Right lobe of liver (tissue), 4 donors: ENCODE results near the gene SVIL.

Experiments
- POLR2A ChIP-seq: fragments of 450-650 bp; IDR thresholded peaks from one replicate; pipeline ENCODE4 v1.6.1; 2017; ENCODE audit warnings: antibody characterized with exemption, mild to moderate bottlenecking
- TF ChIP-seq, protein P1 (sequence below), 4 donors: fragments of 200-600 bp in 3 of 4; fragments of 450-650 bp in 1 of 4; IDR thresholded peaks; one replicate each; pipeline versions ENCODE4 v1.5.1 to v1.8.0; 2016 to 2022; ENCODE audit warnings: antibody characterized with exemption in 4 of 4, mild to moderate bottlenecking in 2 of 4
- donor health status: DM: no; HTN: no; CAD: no.
- donor health status: DM: no; HTN: no; CAD: no.
- donor health status: DM: no; HTN: yes; CAD: no.

DNA sequence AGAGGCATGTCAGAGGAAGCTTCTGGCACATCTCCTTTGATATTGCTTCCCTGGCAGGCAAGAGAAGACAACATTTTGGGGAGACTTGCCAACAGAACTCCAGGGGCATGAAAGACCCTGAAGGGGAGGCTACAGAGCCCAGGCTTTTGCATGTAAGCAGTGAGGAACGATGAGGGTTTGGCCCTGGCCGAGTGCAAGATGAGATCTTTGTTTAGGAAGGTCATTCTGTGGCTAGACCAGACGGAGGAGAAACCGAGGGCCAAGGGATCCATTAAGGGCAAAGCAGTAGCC lies 3.8 kb downstream of the SVIL start:
- TF ChIP-seq, protein P1, sequence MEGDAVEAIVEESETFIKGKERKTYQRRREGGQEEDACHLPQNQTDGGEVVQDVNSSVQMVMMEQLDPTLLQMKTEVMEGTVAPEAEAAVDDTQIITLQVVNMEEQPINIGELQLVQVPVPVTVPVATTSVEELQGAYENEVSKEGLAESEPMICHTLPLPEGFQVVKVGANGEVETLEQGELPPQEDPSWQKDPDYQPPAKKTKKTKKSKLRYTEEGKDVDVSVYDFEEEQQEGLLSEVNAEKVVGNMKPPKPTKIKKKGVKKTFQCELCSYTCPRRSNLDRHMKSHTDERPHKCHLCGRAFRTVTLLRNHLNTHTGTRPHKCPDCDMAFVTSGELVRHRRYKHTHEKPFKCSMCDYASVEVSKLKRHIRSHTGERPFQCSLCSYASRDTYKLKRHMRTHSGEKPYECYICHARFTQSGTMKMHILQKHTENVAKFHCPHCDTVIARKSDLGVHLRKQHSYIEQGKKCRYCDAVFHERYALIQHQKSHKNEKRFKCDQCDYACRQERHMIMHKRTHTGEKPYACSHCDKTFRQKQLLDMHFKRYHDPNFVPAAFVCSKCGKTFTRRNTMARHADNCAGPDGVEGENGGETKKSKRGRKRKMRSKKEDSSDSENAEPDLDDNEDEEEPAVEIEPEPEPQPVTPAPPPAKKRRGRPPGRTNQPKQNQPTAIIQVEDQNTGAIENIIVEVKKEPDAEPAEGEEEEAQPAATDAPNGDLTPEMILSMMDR (IDR thresholded peaks at IDR 0.05) = no peak
- TF ChIP-seq POLR2A = no peak
